Hepatocyte (in vitro differentiated cells): ENCODE data around the gene PRELP. TPM values are rescaled to one million over a fixed set of nuclear protein-coding genes. Genes with fewer than 3 reads are reported as not detected.
A peak's percentile ranks its signal among the peaks of the same experiment; 100 is the strongest.

Experiments used
- DNase-seq: peaks from one replicate; pipeline ENCODE4 v3.0.0-alpha.2; 2016; ENCODE audit warnings: low spot score
- H2AFZ ChIP-seq: fragments of 200-600 bp; sonication (generic); 2 replicates; pipeline ENCODE4 v1.6.0; 2016; ENCODE audit warnings: antibody characterized with exemption, mild to moderate bottlenecking
- H3K27ac ChIP-seq: fragments of 200-600 bp; sonication (generic); 2 replicates; pipeline ENCODE4 v1.5.1; 2016; ENCODE audit warnings: mild to moderate bottlenecking
- H3K27me3 ChIP-seq: fragments of 200-600 bp; sonication (generic); 2 replicates; pipeline ENCODE4 v1.6.1; 2016
- H3K36me3 ChIP-seq: fragments of 200-600 bp; sonication (generic); replicated peaks from 2 replicates; pipeline ENCODE4 v1.5.1; 2016; ENCODE audit warnings: low read depth; ENCODE audit not compliant: insufficient read depth
- H3K4me1 ChIP-seq: fragments of 200-600 bp; sonication (generic); 2 replicates; pipeline ENCODE4 v1.5.1; 2016; ENCODE audit warnings: mild to moderate bottlenecking, moderate library complexity; ENCODE audit not compliant: insufficient read depth
- H3K4me2 ChIP-seq: fragments of 200-600 bp; sonication (generic); 2 replicates; pipeline ENCODE4 v1.6.0; 2016
- H3K4me3 ChIP-seq: fragments of 200-600 bp; sonication (generic); 2 replicates; pipeline ENCODE4 v1.5.1; 2016; ENCODE audit warnings: mild to moderate bottlenecking
- H3K79me2 ChIP-seq: fragments of 200-600 bp; sonication (generic); 2 replicates; pipeline ENCODE4 v1.6.0; 2017; ENCODE audit warnings: mild to moderate bottlenecking
- H3K9me2 ChIP-seq: fragments of 200-600 bp; sonication (generic); replicated peaks from 2 replicates; pipeline ENCODE4 v1.6.0; 2017; ENCODE audit warnings: mild to moderate bottlenecking; ENCODE audit not compliant: insufficient read depth
- H3K9me3 ChIP-seq: fragments of 200-600 bp; sonication (generic); 2 replicates; pipeline ENCODE4 v1.5.1; 2016; ENCODE audit warnings: low read depth, mild to moderate bottlenecking
- H4K20me1 ChIP-seq: fragments of 200-600 bp; sonication (generic); 2 replicates; pipeline ENCODE4 v1.6.0; 2016; ENCODE audit warnings: mild to moderate bottlenecking; ENCODE audit not compliant: insufficient read depth, poor library complexity, severe bottlenecking
- EZH2 ChIP-seq: fragments of 200-600 bp; sonication (generic); IDR thresholded peaks from 2 replicates; pipeline ENCODE4 v1.6.1; 2016; ENCODE audit warnings: antibody characterized with exemption, mild to moderate bottlenecking, borderline replicate concordance
- EZH2phosphoT487 ChIP-seq: fragments of 200-600 bp; sonication (generic); IDR thresholded peaks from one replicate; pipeline ENCODE4 v1.6.1; 2018; ENCODE audit warnings: antibody characterized with exemption, mild to moderate bottlenecking, low read depth, moderate library complexity; ENCODE audit not compliant: unreplicated experiment, severe bottlenecking
- WGBS: methylation state at CpG from one replicate; pipeline ENCODE4 v1.1.6; 2016; ENCODE audit warnings: low lambda C conversion rate; ENCODE audit errors: missing lambda C conversion rate; 5-methylcytosine and 5-hydroxymethylcytosine counted together
- polyA plus RNA-seq: library from polyadenylated mRNA; unstranded; fragments of >200 nt; fragmentation: Nextera tagmentation; extraction: Ambion mirVana; gene quantifications from 2 replicates; pipeline ENCODE4 v1.2.1, GENCODE V29; 2016
- total RNA-seq: library from RNA; depleted of rRNA; stranded (reverse); fragments of >200 nt; gene quantifications from 2 replicates; pipeline ENCODE4 v1.2.3, GENCODE V29; 2014
- TF ChIP-seq, protein P1 (sequence below): fragments of 200-600 bp; sonication (generic); IDR thresholded peaks from 2 replicates; pipeline ENCODE4 v1.5.1; 2016; ENCODE audit warnings: antibody characterized with exemption, mild to moderate bottlenecking; ENCODE audit not compliant: poor library complexity

Gene PRELP
- total and polyA plus RNA-seq, 2 experiments from 2014 or later: 0.83 to 10.8 TPM

DNA sequence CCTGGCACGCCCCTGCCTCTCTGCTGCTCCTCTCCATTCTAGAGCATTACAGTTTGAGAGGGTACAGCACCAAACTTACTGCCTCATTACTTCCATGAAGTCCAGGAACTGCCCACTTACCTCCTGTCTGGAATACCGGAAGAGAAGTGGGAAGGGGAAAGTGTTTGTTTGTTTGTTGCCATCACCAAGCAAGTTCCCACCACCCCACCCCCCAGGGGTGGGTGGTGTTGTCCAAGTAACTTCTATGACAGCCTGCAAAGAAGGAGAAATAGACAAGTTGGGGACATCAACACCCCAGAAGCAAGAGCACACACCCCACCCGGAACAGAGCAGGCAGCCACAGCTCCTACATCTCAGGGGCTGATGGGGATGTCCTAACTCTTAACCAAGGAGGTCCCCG, 36.3 kb downstream of the PRELP start:
- Histone ChIP-seq H3K27ac (peak overlapping the region; percentile 94), H3K4me2 (no peak overlapping the region), H3K36me3 (no peaks in the 10 kb centered on the region), H3K9me3 (no peaks in the 10 kb centered on the region), H2AFZ (no peak overlapping the region), H3K79me2 (no peaks in the 10 kb centered on the region), H3K27me3 (no peaks in the 10 kb centered on the region), H4K20me1 (no peaks in the 10 kb centered on the region), H3K4me3 (no peak overlapping the region), H3K4me1 (peaks cover 45% of the 10 kb centered on the region), H3K9me2 (no peaks in the 10 kb centered on the region)
- TF ChIP-seq, protein P1, sequence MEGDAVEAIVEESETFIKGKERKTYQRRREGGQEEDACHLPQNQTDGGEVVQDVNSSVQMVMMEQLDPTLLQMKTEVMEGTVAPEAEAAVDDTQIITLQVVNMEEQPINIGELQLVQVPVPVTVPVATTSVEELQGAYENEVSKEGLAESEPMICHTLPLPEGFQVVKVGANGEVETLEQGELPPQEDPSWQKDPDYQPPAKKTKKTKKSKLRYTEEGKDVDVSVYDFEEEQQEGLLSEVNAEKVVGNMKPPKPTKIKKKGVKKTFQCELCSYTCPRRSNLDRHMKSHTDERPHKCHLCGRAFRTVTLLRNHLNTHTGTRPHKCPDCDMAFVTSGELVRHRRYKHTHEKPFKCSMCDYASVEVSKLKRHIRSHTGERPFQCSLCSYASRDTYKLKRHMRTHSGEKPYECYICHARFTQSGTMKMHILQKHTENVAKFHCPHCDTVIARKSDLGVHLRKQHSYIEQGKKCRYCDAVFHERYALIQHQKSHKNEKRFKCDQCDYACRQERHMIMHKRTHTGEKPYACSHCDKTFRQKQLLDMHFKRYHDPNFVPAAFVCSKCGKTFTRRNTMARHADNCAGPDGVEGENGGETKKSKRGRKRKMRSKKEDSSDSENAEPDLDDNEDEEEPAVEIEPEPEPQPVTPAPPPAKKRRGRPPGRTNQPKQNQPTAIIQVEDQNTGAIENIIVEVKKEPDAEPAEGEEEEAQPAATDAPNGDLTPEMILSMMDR: no peak
- TF ChIP-seq EZH2phosphoT487 (no peak), EZH2 (no peak)
- 90% methylated on average over 4 of the region's 4 CpGs for WGBS
- no peak for DNase-seq

DNA sequence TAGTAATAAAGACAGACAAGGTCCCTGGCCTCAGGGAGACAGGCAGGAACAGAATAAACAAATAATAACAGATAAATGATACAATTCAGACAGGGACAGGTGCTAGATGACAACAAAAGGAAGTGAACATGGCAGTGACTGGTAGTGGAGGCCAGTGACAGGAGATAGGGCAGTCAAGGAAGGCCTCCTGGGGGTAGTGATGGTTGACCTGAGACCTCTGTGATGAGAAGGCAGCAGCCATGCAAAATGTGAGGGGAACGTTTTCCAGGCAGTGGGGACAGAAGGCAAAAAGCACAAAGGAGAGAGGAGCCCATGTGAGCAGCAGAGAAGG, 36.9 kb downstream of the PRELP start:
- Histone ChIP-seq H3K4me1 (peaks cover 40% of the 10 kb centered on the region), H3K9me3 (no peaks in the 10 kb centered on the region), H3K27ac (peak overlapping the region; percentile 94), H3K27me3 (no peaks in the 10 kb centered on the region), H3K4me3 (no peak overlapping the region), H3K36me3 (no peaks in the 10 kb centered on the region), H3K4me2 (peak overlapping the region; percentile 6), H4K20me1 (no peaks in the 10 kb centered on the region), H2AFZ (no peak overlapping the region), H3K9me2 (no peaks in the 10 kb centered on the region), H3K79me2 (no peaks in the 10 kb centered on the region)
- TF ChIP-seq, protein P1: no peak
- TF ChIP-seq EZH2 (no peak), EZH2phosphoT487 (no peak)
- DNase-seq: no peak
- 73% methylated on average over 1 of the region's 1 CpG for WGBS

DNA sequence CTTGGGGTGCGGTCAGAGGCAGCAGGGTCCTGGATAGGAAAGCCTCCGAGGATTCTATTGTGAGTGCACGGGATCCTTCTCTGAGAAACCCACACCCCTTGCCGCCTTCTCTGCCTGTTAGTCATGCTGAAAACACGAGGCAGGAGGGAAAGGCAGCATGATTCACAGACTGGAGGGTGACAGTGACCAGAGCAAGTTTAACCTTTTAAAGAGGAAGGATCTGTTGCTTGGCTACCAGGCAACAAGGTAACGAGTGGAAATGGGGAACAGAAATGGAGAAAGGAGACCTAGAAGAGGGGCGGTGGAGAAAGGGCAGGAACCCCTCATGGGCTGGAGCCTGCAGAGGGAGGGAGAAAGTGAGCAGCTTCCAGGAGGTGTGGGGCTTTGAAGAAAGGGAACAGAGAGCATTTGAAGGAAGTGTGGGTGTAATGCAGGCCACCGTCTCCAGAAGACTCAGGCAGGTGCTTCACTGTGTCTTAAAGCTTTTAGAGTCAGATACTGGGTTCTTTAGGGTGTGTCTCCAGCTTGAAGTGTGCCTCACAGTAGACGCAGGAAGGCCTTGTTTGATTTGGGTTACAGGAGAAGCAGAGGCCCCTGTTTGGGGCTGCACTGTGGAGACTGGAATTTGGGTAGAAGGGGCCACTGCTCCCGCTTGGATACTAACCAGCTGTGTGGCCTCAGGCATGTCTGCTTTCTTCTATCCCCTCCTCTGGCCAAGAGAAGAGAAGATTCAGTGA, 37.4 kb downstream of the PRELP start:
- Histone ChIP-seq H3K4me2 (peak overlapping the region; percentile 55), H3K27ac (peak overlapping the region; percentile 94), H3K4me3 (no peak overlapping the region), H2AFZ (peak overlapping the region; percentile 3), H4K20me1 (no peaks in the 10 kb centered on the region), H3K27me3 (no peaks in the 10 kb centered on the region), H3K79me2 (no peaks in the 10 kb centered on the region), H3K9me3 (no peaks in the 10 kb centered on the region), H3K9me2 (no peaks in the 10 kb centered on the region), H3K36me3 (no peaks in the 10 kb centered on the region), H3K4me1 (peaks cover 37% of the 10 kb centered on the region)
- TF ChIP-seq EZH2phosphoT487 (no peak), EZH2 (no peak)
- TF ChIP-seq, protein P1: no peak
- WGBS: 27% methylated on average over 10 of the region's 10 CpGs
- DNase-seq: peak; percentile 88
